PC-3 (cell line): ENCODE results near the gene EIF6. TPM values are rescaled to one million over a fixed set of nuclear protein-coding genes. Genes with fewer than 3 reads are reported as not detected.
A peak's percentile ranks its signal among the peaks of the same experiment; 100 is the strongest.
"Not testable (repeated sequence)": the region's sequence is repeated elsewhere in the genome, so short reads cannot be mapped to it uniquely, and the experiment has no call there.

Experiments
- ATAC-seq: fragments of 200-7000 bp; cut with Tn5 transposase; 2 replicates; pipeline ENCODE4 v1.9.1; 2020; ENCODE audit warnings: mild to moderate bottlenecking, moderate library complexity
- BruUV-seq: library from RNA; stranded (reverse); fragments of 400-500 nt; replicated peaks from 2 replicates; lab custom pipeline; 2021; lab: Mats Ljungman, UMichigan
- CTCF ChIA-PET: fragments of 300-600 bp; sonication (Branson Sonifier 250); formaldehyde crosslinking; loops from one replicate; lab custom pipeline; 2022; ENCODE audit warnings: antibody characterized with exemption; lab: Charles Lee
- POLR2A ChIA-PET: fragments of 300-600 bp; sonication (Branson Sonifier 250); formaldehyde crosslinking; loops from one replicate; lab custom pipeline; 2022; ENCODE audit warnings: antibody characterized with exemption; ENCODE audit not compliant: unreplicated experiment; lab: Charles Lee
- DNase-seq: peaks from one replicate; pipeline ENCODE4 v3.0.0-alpha.2; 2015
- H2AFZ ChIP-seq: fragments of 300-600 bp; sonication (generic); 2 replicates; pipeline ENCODE4 v1.6.0; 2016; ENCODE audit warnings: antibody characterized with exemption, low read length
- H3F3A ChIP-seq: fragments of 300-600 bp; sonication (generic); one replicate; pipeline ENCODE4 v1.6.0; 2017; ENCODE audit warnings: antibody characterized with exemption, low read length, control low read depth, mild to moderate bottlenecking; ENCODE audit not compliant: unreplicated experiment
- H3K27ac ChIP-seq: fragments of 300-600 bp; sonication (generic); 2 replicates; pipeline ENCODE4 v1.5.1; 2016; ENCODE audit warnings: mild to moderate bottlenecking, low read length
- H3K27me3 ChIP-seq: fragments of 300-600 bp; sonication (generic); 2 replicates; pipeline ENCODE4 v1.6.1; 2016; ENCODE audit warnings: low read length, mixed read lengths
- H3K36me3 ChIP-seq: fragments of 300-600 bp; sonication (generic); 2 replicates; pipeline ENCODE4 v1.6.1; 2016; ENCODE audit warnings: low read depth, mixed run types, low read length, mixed read lengths
- H3K4me1 ChIP-seq: fragments of 300-600 bp; sonication (generic); 2 replicates; pipeline ENCODE4 v1.5.1; 2016; ENCODE audit warnings: low read length; ENCODE audit not compliant: insufficient read depth
- H3K4me2 ChIP-seq: fragments of 300-600 bp; sonication (generic); 2 replicates; pipeline ENCODE4 v1.6.0; 2016; ENCODE audit warnings: low read length
- H3K4me3 ChIP-seq: fragments of 300-600 bp; sonication (generic); 2 replicates; pipeline ENCODE4 v1.5.1; 2016; ENCODE audit warnings: mild to moderate bottlenecking, low read length, mixed read lengths
- H3K79me2 ChIP-seq: fragments of 300-600 bp; sonication (generic); 2 replicates; pipeline ENCODE4 v1.6.1; 2017; ENCODE audit warnings: low read length, mixed read lengths
- H3K9ac ChIP-seq: fragments of 300-600 bp; sonication (generic); 2 replicates; pipeline ENCODE4 v1.6.0; 2016; ENCODE audit warnings: mild to moderate bottlenecking, low read length
- H3K9me2 ChIP-seq: fragments of 300-600 bp; sonication (generic); replicated peaks from 2 replicates; pipeline ENCODE4 v1.6.1; 2016; ENCODE audit warnings: mixed run types, low read length, mixed read lengths
- H3K9me3 ChIP-seq: fragments of 300-600 bp; sonication (generic); 2 replicates; pipeline ENCODE4 v1.6.1; 2016; ENCODE audit warnings: low read length, mixed read lengths
- H4K20me1 ChIP-seq: fragments of 300-600 bp; sonication (generic); 2 replicates; pipeline ENCODE4 v1.6.1; 2016; ENCODE audit warnings: low read length, mixed read lengths
- CTCF ChIP-seq: fragments of 300-600 bp; sonication (generic); conservative IDR thresholded peaks from 2 replicates; pipeline ENCODE4 v1.5.1; 2017; ENCODE audit warnings: antibody characterized with exemption, low read depth, mild to moderate bottlenecking, low read length
- EZH2 ChIP-seq: fragments of 300-600 bp; sonication (generic); IDR thresholded peaks from one replicate; pipeline ENCODE4 v1.6.1; 2017; ENCODE audit warnings: antibody characterized with exemption, mild to moderate bottlenecking, low read length; ENCODE audit not compliant: unreplicated experiment
- EZH2phosphoT487 ChIP-seq: fragments of 300-600 bp; sonication (generic); IDR thresholded peaks from 2 replicates; pipeline ENCODE4 v1.6.1; 2018; ENCODE audit warnings: mild to moderate bottlenecking, antibody characterized with exemption, low read length, borderline replicate concordance
- intact Hi-C: fragments of 100-400 bp; cut with micrococcal nuclease; formaldehyde crosslinking; loops from 2 replicates; pipeline ENCODE4 v1.9.0; 2023
- total RNA-seq: library from RNA; depleted of rRNA; stranded (reverse); fragments of >200 nt; gene quantifications from 2 replicates; pipeline ENCODE4 v1.2.3, GENCODE V29; 2014

The EIF6 gene
- total RNA-seq, 1 experiment from 2014 or later = 292 TPM

- Histone ChIP-seq H3K27me3 (no peaks in the 10 kb centered on the region), H3K79me2 (no peaks in the 10 kb centered on the region), H3K9me2 (no peaks in the 10 kb centered on the region), H3K4me3 (peak overlapping the region; percentile 26; the same call in 1 of the 2 replicates), H3K9me3 (no peaks in the 10 kb centered on the region), H4K20me1 (no peaks in the 10 kb centered on the region), H3F3A (no peaks in the 10 kb centered on the region), H2AFZ (peak overlapping the region; percentile 24; the same call in 1 of the 2 replicates), H3K36me3 (no peaks in the 10 kb centered on the region), H3K9ac (no peak overlapping the region), H3K4me2 (peak overlapping the region; percentile 68), H3K4me1 (peaks cover 19% of the 10 kb centered on the region), H3K27ac (peak overlapping the region; percentile 32)
- CTCF ChIA-PET = interaction anchor here (0.6 to 2.7 kb wide), 8 partner anchors 14 to 308 kb away, joined by 3 to 26 read pairs (median 12); partner anchors contain the start of gene MMP24OS
- peak; percentile 49 for DNase-seq
- TSS peak; percentile 52 for BruUV-seq
- POLR2A ChIA-PET = interaction anchor here (0.6 kb wide), 2 partner anchors 70 to 191 kb away, joined by 15 to 25 read pairs; no protein-coding TSS in a partner anchor
- TF ChIP-seq EZH2 = no peak
- TF ChIP-seq EZH2phosphoT487 = no peak
- TF ChIP-seq CTCF = no peak
- peak; percentile 61 for ATAC-seq
- intact Hi-C loops = loop anchor here (2.0 to 10.0 kb wide), 2 partner anchors 49 to 429 kb away; no protein-coding TSS in a partner anchor
Measured at GRCh38 chr20:35263532-35264341, 20.8 kb downstream of the EIF6 start.

GRCh38 chr20:35262731-35263531 lies 21.6 kb downstream of the EIF6 start:
- BruUV-seq = TSS peak; percentile 13
- not testable (repeated sequence) for H3F3A ChIP-seq, H3K9ac ChIP-seq, H3K36me3 ChIP-seq, H3K9me3 ChIP-seq, H3K79me2 ChIP-seq, H4K20me1 ChIP-seq, H3K27me3 ChIP-seq, H3K9me2 ChIP-seq
- DNase-seq = peak; percentile 81
- Histone ChIP-seq H3K4me3 (peak overlapping the region; percentile 26; the same call in 1 of the 2 replicates), H3K4me1 (peaks cover 19% of the 10 kb centered on the region), H3K4me2 (peak overlapping the region; percentile 68), H2AFZ (peak overlapping the region; percentile 24; the same call in 1 of the 2 replicates), H3K27ac (peak overlapping the region; percentile 32)
- CTCF ChIA-PET = interaction anchor here (0.6 to 2.7 kb wide), 8 partner anchors 15 to 307 kb away, joined by 3 to 26 read pairs (median 12); partner anchors contain the start of gene MMP24OS
- POLR2A ChIA-PET = interaction anchor here (0.6 kb wide), 2 partner anchors 69 to 192 kb away, joined by 15 to 25 read pairs; no protein-coding TSS in a partner anchor
- intact Hi-C loops = loop anchor here (2.0 to 10.0 kb wide), 2 partner anchors 48 to 428 kb away; no protein-coding TSS in a partner anchor
- ATAC-seq = peak; percentile 93

- POLR2A ChIA-PET, H3K9me2 ChIP-seq, H3K9ac ChIP-seq, H3K9me3 ChIP-seq, H3K36me3 ChIP-seq, H3K79me2 ChIP-seq, H3K27ac ChIP-seq, H3F3A ChIP-seq, ATAC-seq, CTCF ChIA-PET, H3K4me2 ChIP-seq, H3K27me3 ChIP-seq, H3K4me3 ChIP-seq, BruUV-seq, DNase-seq, H2AFZ ChIP-seq, H4K20me1 ChIP-seq: not testable (repeated sequence)
- intact Hi-C loops = loop anchor here (2.0 to 10.0 kb wide), 2 partner anchors 48 to 428 kb away; no protein-coding TSS in a partner anchor
- peaks cover 19% of the 10 kb centered on the region for H3K4me1 ChIP-seq
Measured at GRCh38 chr20:35262321-35262720, 22.3 kb downstream of the EIF6 start.
